PC-3 (cell line): Measurements from ENCODE around the gene TNFRSF4.

Experiments used
- EZH2 ChIP-seq: fragments of 300-600 bp; sonication (generic); IDR thresholded peaks from one replicate; pipeline ENCODE4 v1.6.1; 2017; ENCODE audit warnings: antibody characterized with exemption, mild to moderate bottlenecking, low read length; ENCODE audit not compliant: unreplicated experiment
- EZH2phosphoT487 ChIP-seq: fragments of 300-600 bp; sonication (generic); IDR thresholded peaks from 2 replicates; pipeline ENCODE4 v1.6.1; 2018; ENCODE audit warnings: mild to moderate bottlenecking, antibody characterized with exemption, low read length, borderline replicate concordance
- TF ChIP-seq, protein P1 (sequence below): fragments of 300-600 bp; sonication (generic); conservative IDR thresholded peaks from 2 replicates; pipeline ENCODE4 v1.5.1; 2017; ENCODE audit warnings: antibody characterized with exemption, low read depth, mild to moderate bottlenecking, low read length

DNA sequence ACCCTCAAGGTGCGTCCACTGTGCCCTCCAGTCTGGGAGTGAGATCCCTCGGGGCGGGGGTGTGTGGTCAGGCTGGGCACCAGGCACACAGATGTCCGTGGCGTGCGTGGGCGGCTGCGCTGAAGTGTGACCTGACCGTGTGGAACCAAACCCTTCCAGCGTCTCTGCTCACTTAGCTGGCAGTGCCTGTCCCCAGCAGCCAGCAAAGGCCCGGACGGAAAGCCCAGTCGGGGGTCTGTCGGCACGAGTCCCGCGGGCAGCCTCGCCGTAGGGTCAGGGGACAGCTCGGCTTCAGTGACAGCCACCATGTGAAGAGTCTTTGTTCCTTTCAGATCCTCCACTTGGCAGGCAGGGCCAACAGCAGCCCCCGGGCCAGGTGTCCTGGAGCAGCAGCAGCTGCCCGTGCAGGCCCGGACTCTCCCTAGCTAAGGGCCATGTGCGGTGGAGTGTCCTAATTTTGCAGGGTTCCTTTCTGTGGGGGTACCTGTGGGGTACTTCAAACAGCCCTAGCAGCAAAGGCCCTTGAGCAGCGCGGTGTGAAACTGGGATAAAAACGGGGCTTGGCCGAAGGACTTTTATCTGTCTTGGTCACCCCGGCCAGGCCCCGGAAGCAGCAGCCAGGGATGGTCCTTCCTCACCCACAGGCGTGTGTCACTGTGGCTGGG lies 28.7 kb downstream of the TNFRSF4 start:
- TF ChIP-seq, protein P1, sequence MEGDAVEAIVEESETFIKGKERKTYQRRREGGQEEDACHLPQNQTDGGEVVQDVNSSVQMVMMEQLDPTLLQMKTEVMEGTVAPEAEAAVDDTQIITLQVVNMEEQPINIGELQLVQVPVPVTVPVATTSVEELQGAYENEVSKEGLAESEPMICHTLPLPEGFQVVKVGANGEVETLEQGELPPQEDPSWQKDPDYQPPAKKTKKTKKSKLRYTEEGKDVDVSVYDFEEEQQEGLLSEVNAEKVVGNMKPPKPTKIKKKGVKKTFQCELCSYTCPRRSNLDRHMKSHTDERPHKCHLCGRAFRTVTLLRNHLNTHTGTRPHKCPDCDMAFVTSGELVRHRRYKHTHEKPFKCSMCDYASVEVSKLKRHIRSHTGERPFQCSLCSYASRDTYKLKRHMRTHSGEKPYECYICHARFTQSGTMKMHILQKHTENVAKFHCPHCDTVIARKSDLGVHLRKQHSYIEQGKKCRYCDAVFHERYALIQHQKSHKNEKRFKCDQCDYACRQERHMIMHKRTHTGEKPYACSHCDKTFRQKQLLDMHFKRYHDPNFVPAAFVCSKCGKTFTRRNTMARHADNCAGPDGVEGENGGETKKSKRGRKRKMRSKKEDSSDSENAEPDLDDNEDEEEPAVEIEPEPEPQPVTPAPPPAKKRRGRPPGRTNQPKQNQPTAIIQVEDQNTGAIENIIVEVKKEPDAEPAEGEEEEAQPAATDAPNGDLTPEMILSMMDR: no peak
- TF ChIP-seq EZH2 (no peak), EZH2phosphoT487 (no peak)
